NT2/D1 (cell line): ENCODE measurements around the gene BEND3.

Experiments used
- SUZ12 ChIP-seq: IDR thresholded peaks from 2 replicates; pipeline ENCODE4 v1.6.1; 2011; ENCODE audit not compliant: insufficient read length, insufficient read depth; ENCODE audit errors: extremely low read depth
- YY1 ChIP-seq: IDR thresholded peaks from 2 replicates; pipeline ENCODE4 v1.6.1; 2011; ENCODE audit not compliant: insufficient read length, insufficient read depth
- ZNF274 ChIP-seq: IDR thresholded peaks from 2 replicates; pipeline ENCODE4 v1.6.1; 2011; ENCODE audit warnings: mild to moderate bottlenecking, low read depth, low read length

DNA sequence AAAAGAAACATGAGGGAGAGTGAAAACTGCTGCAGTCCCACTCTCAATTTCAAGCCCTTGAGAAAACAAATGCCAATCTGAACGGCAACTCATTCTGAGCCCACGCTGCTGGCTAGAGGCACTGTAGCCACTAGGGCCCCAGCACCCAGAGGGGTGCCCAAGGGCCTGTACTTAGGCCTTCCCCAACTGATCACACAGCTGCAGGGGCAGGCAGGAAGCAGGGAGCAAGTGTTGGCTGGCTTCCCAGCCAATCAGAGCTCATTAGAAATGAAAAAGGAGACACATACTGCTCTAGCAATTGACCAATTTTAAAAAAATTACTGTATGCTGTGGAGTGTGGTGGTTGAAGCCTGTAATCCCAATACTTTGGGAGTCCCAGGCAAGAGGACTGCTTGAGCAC is 3.7 kb upstream of the BEND3 start:
- no peak for TF ChIP-seq SUZ12
- TF ChIP-seq YY1: no peak
- no peak for TF ChIP-seq ZNF274
